Measurements from ENCODE around the gene KDM7A.

KDM7A gene

DNA sequence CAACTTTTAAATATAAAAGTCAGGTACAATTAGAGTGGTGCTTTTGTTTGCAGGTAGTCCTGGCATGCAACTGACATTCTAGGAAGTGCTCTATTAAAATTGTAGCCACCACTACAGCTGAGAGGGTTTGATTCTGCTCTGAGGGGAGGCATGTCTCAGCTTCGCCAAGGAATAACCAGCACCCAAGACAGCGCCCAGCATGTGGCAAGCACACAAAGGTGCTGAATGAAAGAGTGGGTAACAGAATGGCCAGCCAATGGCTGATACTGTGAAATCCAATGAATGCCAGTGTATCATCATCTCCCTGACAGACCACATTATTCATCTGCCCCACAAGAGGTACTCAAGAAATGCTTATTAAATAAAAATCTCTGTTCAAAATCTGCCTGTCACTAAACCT lies 121.0 kb downstream of the KDM7A start:
- no peak for DNase-seq (ENCODE audit: low spot score)

DNA sequence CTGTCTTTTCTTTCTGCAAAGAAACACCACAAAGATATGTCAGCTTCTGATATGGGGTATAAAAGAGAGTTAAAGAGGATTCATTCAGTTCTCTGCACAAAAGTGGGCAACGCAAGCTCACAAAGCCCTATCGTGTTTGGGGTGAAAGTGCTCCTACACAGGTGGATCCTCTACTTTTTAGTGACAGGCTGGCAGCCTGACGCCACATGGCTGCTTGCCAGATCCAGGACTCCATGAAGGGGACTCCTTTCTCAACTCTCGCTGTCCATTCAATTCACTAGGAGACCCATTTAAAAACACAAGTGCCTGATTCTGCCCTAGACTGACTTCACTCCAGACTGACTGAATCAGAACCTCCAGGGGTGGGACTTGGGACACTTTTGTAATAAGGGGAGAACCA lies 122.0 kb downstream of the KDM7A start:
- DNase-seq (ENCODE audit: low spot score), result no peak

DNA sequence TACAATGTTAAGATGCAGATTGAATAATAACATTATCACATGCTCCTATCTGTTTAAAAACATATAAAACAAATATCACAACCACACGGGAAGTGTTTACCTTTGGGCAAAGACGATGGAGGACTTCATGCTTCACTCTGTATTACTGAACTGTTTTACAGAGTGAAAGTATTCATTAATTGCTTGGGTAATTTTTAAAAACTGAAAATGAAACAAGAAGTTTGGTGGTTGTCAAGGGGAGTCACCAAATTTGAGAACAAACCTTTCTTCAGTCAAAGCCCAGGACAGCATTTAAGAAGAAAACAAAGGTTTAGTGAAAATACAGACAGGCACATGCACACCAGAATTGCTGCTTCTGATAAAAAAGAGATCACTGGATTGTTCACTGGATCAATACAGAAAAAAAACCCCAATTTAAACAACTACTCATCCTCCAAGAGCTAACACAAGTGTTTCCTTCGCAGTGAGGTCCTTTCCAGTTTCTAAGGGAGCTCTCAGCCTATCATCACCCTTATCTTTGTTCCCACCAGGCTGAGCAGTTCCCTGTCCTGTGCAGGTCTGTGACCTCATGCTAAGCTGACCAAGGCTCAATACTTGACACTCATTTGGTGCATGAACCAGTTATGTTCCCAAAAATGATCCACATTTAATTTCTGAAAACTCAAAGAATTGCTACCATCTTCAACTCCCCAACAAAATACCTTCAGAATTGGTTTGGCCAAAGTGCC lies 122.8 kb downstream of the KDM7A start:
- no peak for DNase-seq (ENCODE audit: low spot score)

DNA sequence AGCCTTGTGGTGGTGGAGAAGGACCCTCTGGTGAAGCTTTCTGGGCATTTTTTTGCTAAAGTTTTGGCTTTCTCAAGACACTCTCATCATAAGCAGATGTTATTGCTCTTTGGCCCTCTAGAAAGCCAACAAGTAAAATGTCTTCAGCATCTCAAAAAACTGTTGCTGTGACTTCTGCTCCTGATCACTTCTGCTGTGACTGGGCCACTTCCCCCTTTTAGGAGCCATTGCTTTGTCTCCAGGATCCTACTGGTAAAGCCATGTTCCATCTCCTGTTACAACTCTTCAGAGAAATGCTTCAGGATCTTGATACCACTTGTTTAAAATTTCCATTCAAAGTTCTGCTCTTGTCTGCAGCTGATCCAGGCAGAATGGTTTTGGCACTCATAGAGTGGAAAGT lies 125.0 kb downstream of the KDM7A start:
- no peak for DNase-seq (ENCODE audit: low spot score)

DNA sequence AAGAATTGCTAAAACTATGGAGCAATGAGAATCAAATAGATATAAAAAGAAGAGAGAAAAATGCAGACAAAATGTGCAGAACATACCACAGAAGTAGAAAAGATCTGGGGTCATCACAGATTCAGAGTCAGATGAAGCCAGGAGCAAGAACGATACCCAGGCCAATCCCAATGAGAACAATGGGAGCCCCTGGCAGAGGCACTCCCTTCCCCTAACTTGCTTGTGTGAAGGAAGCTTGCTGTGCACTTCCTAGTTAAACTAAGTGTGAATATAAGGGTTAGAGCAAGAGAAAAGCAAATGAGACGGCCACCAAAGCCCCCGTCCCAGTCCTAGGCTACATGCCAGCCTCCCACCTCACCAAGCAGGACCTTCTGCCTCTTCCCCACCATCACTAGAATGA lies 126.7 kb downstream of the KDM7A start:
- no peak for DNase-seq (ENCODE audit: low spot score)

DNA sequence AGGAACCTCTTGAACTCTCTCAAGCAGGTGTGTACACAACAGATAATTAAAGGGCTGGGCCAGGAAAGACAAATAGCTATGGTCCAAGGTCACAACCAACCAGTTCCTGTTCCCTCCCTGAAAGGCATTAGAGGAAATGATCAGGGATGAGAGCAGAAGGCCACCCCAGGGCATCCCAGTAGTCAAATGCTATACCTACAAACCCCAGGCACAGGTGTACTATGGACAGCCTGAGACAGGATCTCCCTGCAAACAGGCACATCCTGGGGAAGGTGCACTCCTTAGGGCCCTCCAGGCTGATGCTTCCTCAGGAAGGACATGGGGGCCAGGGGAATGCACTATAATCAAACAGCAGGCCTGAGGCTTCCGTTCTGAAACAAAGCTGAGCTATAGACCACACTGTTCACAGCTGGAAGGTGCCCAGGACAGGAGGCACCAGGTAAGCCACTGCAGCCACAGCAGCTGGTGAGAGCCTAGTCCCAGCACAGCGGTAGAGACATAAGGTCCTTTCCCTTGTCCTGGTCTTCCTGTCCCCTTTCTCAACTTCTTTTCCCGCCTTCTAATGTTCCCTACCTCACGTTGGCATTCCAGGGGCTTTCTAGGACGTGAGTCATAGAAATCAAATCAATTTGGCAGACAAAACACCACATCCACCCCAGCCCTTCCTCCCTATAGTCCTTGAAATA lies 127.3 kb downstream of the KDM7A start:
- DNase-seq (ENCODE audit: low spot score), result no peak

DNA sequence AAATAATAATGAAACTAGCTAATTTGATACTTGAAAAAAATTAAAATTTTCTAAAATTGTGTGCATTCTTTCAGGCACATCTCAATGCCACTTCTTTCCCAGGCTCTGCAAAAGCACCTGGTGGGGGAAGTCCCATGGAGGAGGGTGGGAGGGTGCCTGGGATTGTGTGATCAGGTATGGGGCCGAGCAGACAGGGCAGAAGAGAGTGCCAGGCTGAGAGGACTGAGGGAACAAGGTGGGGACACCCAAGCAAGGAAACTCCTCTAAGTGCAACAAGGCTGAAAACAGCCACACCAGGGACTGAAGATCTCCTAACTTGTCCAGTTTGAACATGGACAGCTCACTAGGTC lies 127.8 kb downstream of the KDM7A start:
- no peak for DNase-seq (ENCODE audit: low spot score)

DNA sequence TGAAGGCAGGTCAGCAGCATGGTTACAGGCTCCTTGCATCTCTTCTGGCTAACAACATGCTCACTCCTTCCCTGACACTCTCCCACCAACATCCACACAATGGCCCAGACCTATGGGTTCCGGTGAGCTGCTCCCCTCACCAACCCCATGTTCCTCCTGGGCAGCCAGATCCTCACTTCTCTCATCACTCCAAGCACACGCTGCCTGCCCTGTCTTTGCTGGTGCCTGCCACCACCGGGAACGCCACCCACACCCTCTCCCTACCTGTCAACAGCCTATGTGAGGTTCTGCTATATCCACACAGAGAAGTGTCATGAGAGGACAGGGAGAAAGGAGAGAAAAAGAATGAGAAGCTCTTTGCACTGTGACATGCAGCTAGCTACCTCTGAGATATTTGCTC lies 128.6 kb downstream of the KDM7A start:
- DNase-seq (ENCODE audit: low spot score), result no peak

DNA sequence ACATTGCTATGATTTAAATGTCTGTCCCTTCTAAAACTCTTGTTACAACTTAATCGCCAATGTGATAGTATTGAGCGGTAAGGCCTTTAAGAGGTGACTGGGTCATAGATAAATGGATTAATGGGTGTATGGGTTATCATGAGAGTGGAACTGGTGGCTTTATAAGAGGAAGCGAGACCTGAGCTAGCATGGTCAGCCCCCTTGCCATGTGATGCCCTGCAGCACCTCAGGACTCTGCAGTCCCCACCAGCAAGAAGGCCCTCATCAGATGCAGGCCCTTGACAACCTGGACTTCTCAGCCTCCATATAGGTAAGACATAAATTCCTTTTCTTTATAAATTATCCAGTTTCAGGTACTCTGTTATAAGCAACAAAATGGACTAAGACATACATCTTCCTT lies 129.6 kb downstream of the KDM7A start:
- no peak for DNase-seq (ENCODE audit: low spot score)

DNA sequence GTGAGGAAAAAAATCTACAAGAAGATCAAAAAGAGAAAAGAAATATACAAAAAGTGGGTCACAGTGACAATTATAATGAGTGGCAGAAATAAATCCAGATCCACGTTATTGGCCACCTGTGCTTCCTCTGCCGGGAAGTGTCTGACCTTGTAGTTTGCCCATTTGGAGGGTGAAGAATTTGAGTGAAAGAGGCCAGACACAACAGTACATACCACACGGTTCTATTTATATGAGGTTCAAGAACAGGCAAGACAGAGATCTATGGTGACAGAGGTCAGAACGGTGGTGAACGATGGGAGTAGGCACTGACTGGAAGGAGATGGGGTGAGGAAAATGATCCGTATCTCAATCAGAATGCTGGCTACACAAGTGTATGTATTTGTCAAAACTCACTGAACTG lies 131.1 kb downstream of the KDM7A start:
- DNase-seq (ENCODE audit: low spot score), result no peak

DNA sequence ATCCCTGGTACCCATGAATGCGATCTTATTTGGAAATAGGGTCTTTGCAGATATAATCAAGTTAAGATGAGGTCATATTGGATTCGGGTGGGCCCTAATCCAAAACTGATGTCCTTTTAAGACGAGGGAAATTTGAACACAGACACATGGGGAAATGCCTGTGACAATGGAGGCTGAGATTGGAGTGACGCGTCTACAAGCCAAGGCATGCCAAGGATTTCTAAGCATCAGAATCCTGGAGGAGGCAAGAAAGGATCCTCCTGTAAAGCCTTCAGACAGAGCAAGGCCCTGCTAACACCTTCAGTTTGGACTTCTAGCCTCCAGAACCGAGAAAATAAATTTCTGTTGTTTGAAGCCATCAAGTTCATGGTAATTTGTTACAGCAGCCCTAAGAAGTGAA lies 132.5 kb downstream of the KDM7A start:
- DNase-seq (ENCODE audit: low spot score), result no peak

DNA sequence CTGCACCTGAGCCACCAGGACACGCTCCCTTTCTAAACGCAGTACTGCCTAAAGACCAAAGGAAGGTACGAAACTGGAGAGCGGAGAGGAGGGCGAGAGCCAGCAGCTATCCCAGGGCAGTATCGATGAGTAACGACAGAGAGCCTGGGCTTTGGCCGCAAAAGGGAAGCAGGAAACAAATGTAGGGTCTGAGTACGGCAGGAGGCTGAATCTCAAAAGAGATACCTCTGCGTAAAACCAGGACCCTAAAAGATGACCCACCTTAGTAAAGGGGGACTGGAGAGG lies 134.5 kb downstream of the KDM7A start:
- DNase-seq (ENCODE audit: low spot score), result no peak

DNA sequence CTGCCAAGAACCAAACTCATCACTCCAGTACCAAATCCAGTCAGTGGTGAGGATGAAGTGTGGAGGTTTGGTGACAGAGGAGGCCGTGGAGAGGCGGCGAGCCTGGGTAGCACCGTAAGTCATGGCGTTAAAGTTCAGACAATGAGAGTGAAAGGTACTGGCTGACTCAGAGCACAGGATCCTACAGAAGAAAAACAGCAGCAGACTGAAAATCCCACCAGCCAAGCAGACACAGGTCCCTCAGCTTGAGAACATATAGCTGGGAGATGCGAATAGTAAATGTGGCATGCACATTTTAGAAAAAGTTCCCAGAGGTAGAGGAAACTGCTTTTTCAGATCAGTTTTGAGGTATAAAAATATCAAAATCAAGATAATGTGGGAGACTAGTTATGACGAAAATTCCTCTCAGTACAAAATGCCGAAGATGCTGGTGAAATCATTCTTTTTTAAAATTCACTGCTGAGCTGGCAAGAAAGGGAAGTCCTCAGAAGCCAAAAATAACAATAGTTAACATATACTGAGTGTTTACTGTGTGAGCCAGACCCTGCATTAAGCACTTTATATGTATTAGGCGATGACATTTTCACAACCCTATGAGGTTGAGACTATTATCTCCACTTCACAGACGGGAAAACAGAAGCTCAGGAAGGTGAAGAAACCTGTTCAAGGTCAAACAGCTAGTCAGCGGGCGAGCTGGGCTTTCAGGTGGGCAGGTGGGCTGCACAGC lies 135.0 kb downstream of the KDM7A start:
- DNase-seq (ENCODE audit: low spot score), result no peak

DNA sequence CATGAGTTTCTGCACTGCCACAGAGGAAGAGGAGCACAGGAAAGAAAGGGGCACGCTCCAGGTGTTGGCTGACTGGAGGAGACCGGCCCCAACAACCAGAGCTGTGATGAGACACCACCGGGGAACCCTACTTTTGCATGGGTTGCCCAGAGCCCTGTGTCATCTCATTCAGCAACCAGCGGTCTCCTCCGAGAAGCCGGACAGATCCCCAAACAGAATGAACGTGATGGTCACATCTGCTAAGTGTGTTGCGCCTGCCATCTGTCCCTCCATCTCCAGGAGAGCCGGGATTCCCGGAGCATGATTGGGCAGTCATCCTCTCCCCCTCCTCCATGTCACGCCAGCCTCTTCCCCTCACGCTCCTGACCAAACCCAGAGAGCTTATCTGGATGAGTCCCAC lies 136.9 kb downstream of the KDM7A start:
- no peak for DNase-seq (ENCODE audit: low spot score)

DNA sequence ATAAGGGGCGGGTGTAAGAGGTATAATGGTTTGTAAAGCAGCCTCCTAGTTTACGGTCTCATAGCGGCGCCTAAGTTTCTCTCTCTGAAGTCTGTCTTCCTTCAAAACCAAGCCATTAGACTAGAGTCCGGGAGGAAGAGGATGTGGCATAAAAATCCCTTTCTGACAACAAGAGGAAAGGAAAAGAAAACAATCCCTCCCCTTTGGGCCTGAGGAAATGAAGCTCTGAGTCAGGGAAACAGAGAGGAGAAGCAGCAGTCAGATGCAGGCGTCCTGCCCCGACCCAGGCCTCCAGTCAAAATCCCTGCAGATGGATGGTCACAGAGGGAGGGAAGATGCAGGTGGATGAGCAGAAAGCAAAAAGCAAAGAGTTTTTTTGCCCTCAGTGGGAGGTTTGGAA lies 137.7 kb downstream of the KDM7A start:
- no peak for DNase-seq (ENCODE audit: low spot score)

DNA sequence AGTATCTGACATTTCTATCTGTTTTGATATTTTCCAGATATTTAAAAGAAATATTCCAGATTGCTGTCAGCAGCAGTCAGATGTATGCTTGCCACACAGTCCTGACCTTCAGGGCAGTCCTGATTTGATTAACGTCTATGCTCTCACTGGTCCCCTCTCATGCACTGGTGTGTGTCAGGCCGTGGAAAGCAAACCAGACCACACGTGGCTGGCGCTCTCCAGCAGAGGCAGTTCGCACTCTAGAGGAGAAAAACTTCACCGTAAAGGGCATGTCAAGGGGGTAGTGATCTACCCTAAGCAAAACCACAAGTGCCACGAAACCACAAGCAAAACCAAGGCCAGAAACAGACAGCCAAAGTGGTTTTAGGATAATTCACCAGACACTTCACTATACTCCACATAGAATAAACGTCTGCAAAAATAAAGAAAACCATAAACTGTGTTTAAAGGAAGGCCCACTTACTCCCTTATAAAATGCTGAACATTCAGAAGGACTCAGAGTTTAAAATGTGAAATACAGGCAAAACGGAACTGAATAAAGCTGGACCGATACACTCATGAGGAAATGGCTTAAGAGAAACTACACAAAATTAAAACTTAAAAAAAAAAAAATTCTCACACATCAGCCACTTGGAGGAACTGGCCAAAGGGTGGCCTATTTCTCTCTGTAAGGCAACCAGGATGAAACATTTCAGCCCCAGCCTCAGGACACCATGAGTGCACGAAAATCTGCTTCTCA lies 140.4 kb downstream of the KDM7A start:
- no peak for DNase-seq (ENCODE audit: low spot score)

DNA sequence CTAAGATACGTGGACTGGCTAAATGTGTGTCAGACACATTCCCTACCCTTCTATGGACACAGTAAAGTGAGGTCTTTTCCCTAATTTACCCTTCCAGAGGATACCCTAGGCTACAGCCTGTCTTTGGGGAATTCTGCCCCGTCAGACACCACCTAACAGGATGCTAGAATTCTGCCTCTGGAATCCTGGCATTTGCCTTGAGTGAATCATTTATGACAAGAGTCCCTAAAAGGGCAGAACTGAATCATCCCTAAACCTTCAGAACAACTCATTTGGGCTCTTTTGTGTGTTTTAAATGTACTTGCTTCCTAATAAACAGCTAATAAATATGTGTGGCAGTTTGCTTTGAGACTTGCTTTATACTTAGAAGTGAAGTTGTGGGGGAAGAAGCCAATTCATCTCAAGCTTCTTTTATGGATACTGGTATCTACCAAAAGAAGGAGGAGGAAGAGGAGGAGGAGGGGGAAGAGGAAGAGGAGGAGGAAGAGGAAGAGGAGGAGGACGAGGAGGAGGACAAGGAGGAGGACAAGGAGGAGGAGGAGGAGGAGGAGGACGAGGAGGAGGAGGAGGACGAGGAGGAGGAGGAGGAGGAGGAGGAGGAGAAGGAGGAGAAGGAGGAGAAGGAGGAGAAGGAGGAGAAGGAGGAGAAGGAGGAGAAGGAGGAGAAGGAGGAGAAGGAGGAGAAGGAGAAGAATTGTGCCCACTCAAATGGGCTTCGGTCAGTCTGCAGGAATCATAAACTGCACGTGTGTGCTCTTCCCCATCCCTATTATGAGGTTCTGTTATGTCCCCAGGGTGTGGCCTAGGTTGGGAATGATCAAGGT lies 141.2 kb downstream of the KDM7A start:
- DNase-seq (ENCODE audit: low spot score), result no peak
